ENCODE data around the gene EYS. TPM values are rescaled to one million over a fixed set of nuclear protein-coding genes. Genes with fewer than 3 reads are reported as not detected.
A peak's percentile ranks its signal among the peaks of the same experiment; 100 is the strongest.

EYS gene
- total and polyA plus RNA-seq, 2 of the 13 experiments (the other 11 are each of a cell fraction or from before 2014, with no cell fraction given), result 0.04 to 0.07 TPM

DNA sequence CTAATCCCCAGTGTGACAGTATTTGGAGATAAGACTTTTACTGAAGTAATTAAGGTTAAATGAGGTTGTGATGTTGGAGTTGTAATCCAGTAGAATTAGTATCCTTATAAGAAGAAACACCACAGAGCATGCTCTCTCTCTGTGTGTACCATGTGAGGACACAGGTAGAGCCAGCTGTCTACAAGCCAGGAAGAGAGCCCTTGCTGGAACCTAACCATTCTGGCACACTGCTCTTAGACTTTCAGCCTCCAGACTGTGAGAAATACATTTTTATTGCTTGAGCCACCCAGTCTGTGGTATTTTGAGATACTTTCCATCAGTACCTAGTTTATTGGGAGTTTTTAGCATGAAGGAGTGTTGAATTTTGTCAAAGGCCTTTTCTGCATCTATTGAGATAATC, 1961.2 kb downstream of the EYS start:
- Histone ChIP-seq H2AFZ (ENCODE audit: low read length) (no peak overlapping the region), H3K79me2 (ENCODE audit: insufficient read depth, low read length) (no peaks in the 10 kb centered on the region), H3K9ac (ENCODE audit: insufficient read depth, low read depth, low read length) (no peak overlapping the region), H3K27ac (ENCODE audit: extremely low read length, insufficient read depth, low read length) (no peak overlapping the region), H3K4me1 (ENCODE audit: insufficient read depth, low read length) (peaks cover 16% of the 10 kb centered on the region), H4K20me1 (ENCODE audit: insufficient read depth, low read length) (no peaks in the 10 kb centered on the region), H3K4me3 (replicated peaks in 1 of 3; ENCODE audit: insufficient read depth in 1 of 3, low read depth in 2 of 3, low read length in 3 of 3) (no peak overlapping the region), H3K4me2 (ENCODE audit: low read depth, low read length) (no peak overlapping the region), H3K9me3 (ENCODE audit: low read length) (no peaks in the 10 kb centered on the region), H3K27me3 (ENCODE audit: control insufficient read depth in 1 of 2, insufficient read depth in 2 of 2, low read length in 2 of 2) (no peaks in the 10 kb centered on the region), H3K36me3 (replicated peaks in 1 of 2; ENCODE audit: control insufficient read depth in 1 of 2, insufficient read depth in 2 of 2, low read length in 2 of 2) (no peaks in the 10 kb centered on the region)
- POLR2A ChIA-PET, result no interaction called here
- DNase-seq (ENCODE audit: low spot score) (no peak), ATAC-seq (no peak), FAIRE-seq (no peak)
- in situ Hi-C loops (cut with HindIII; ENCODE audit: extremely low pct_ligation_motif_present, low pct_unique_long_range_greater_than_20kb), result no loop called here
- TF ChIP-seq, protein P1, sequence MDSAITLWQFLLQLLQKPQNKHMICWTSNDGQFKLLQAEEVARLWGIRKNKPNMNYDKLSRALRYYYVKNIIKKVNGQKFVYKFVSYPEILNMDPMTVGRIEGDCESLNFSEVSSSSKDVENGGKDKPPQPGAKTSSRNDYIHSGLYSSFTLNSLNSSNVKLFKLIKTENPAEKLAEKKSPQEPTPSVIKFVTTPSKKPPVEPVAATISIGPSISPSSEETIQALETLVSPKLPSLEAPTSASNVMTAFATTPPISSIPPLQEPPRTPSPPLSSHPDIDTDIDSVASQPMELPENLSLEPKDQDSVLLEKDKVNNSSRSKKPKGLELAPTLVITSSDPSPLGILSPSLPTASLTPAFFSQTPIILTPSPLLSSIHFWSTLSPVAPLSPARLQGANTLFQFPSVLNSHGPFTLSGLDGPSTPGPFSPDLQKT (CRISPR knock-in tag; IDR thresholded peaks at IDR 0.05; ENCODE audit: borderline replicate concordance), result no peak
- TF ChIP-seq JUNB (CRISPR knock-in tag; IDR thresholded peaks at IDR 0.05; ENCODE audit: borderline replicate concordance), result no peak
- TF ChIP-seq ATF7 (IDR thresholded peaks at IDR 0.05), result no peak
- no peak for TF ChIP-seq ATF7 (CRISPR knock-in tag; IDR thresholded peaks at IDR 0.05)
- TF ChIP-seq CEBPB (IDR thresholded peaks at IDR 0.05; ENCODE audit: borderline replicate concordance, low read depth, low read length), result no peak
- TF ChIP-seq MTF2 (CRISPR knock-in tag; IDR thresholded peaks at IDR 0.05; ENCODE audit: borderline replicate concordance), result no peak
- TF ChIP-seq, protein P2, sequence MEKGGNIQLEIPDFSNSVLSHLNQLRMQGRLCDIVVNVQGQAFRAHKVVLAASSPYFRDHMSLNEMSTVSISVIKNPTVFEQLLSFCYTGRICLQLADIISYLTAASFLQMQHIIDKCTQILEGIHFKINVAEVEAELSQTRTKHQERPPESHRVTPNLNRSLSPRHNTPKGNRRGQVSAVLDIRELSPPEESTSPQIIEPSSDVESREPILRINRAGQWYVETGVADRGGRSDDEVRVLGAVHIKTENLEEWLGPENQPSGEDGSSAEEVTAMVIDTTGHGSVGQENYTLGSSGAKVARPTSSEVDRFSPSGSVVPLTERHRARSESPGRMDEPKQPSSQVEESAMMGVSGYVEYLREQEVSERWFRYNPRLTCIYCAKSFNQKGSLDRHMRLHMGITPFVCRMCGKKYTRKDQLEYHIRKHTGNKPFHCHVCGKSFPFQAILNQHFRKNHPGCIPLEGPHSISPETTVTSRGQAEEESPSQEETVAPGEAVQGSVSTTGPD (CRISPR knock-in tag; IDR thresholded peaks at IDR 0.05), result no peak
- BruUV-seq (replicated peaks), result no TSS peak
- CTCF ChIA-PET (ENCODE audit: low intra/inter-chr PET ratio, low total read pairs), result no interaction called here
- intact Hi-C loops (cut with micrococcal nuclease; ENCODE audit: unreplicated experiment), result no loop called here

DNA sequence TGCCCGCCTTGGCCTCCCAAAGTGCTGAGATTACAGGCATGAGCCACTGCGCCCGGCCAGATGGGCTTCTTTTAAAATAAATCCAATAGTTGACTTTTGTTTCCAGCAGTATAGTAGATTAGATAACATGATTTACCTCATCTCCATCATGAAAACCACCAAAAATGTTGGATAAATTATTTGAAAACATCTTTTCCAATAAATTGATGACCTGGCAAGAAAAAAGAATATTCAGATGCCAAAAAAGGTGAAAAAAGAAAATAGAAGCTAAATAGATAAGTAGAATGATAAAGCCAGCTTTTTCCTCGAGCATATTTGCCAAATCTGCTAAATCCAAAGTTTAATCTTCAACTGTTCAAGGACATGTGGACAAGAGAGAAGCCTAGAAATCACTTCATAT, 1962.2 kb downstream of the EYS start:
- TF ChIP-seq MAFK (conservative IDR thresholded peaks at IDR 0.05 in 1 of 2, IDR thresholded peaks at IDR 0.05 in 1 of 2; ENCODE audit: low read length in 2 of 2), result peak; percentile 85 to 90
- TF ChIP-seq, protein P3, sequence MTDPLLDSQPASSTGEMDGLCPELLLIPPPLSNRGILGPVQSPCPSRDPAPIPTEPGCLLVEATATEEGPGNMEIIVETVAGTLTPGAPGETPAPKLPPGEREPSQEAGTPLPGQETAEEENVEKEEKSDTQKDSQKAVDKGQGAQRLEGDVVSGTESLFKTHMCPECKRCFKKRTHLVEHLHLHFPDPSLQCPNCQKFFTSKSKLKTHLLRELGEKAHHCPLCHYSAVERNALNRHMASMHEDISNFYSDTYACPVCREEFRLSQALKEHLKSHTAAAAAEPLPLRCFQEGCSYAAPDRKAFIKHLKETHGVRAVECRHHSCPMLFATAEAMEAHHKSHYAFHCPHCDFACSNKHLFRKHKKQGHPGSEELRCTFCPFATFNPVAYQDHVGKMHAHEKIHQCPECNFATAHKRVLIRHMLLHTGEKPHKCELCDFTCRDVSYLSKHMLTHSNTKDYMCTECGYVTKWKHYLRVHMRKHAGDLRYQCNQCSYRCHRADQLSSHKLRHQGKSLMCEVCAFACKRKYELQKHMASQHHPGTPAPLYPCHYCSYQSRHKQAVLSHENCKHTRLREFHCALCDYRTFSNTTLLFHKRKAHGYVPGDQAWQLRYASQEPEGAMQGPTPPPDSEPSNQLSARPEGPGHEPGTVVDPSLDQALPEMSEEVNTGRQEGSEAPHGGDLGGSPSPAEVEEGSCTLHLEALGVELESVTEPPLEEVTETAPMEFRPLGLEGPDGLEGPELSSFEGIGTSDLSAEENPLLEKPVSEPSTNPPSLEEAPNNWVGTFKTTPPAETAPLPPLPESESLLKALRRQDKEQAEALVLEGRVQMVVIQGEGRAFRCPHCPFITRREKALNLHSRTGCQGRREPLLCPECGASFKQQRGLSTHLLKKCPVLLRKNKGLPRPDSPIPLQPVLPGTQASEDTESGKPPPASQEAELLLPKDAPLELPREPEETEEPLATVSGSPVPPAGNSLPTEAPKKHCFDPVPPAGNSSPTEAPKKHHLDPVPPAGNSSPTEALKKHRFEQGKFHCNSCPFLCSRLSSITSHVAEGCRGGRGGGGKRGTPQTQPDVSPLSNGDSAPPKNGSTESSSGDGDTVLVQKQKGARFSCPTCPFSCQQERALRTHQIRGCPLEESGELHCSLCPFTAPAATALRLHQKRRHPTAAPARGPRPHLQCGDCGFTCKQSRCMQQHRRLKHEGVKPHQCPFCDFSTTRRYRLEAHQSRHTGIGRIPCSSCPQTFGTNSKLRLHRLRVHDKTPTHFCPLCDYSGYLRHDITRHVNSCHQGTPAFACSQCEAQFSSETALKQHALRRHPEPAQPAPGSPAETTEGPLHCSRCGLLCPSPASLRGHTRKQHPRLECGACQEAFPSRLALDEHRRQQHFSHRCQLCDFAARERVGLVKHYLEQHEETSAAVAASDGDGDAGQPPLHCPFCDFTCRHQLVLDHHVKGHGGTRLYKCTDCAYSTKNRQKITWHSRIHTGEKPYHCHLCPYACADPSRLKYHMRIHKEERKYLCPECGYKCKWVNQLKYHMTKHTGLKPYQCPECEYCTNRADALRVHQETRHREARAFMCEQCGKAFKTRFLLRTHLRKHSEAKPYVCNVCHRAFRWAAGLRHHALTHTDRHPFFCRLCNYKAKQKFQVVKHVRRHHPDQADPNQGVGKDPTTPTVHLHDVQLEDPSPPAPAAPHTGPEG (CRISPR knock-in tag; IDR thresholded peaks at IDR 0.05), result no peak
- peak; percentile 82 for TF ChIP-seq MAFF (IDR thresholded peaks at IDR 0.05; ENCODE audit: low read depth, low read length)
- H3K4me3 ChIP-seq (replicated peaks in 1 of 3; ENCODE audit: insufficient read depth in 1 of 3, low read depth in 2 of 3, low read length in 3 of 3), result no peak overlapping the region
- no peak overlapping the region for H3K27ac ChIP-seq (ENCODE audit: extremely low read length, insufficient read depth, low read length)
- H3K79me2 ChIP-seq (ENCODE audit: insufficient read depth, low read length), result no peaks in the 10 kb centered on the region
- H3K4me1 ChIP-seq (ENCODE audit: insufficient read depth, low read length), result peaks cover 16% of the 10 kb centered on the region
- H3K4me2 ChIP-seq (ENCODE audit: low read depth, low read length), result no peak overlapping the region
- H3K27me3 ChIP-seq (ENCODE audit: control insufficient read depth in 1 of 2, insufficient read depth in 2 of 2, low read length in 2 of 2), result no peaks in the 10 kb centered on the region
- H4K20me1 ChIP-seq (ENCODE audit: insufficient read depth, low read length), result no peaks in the 10 kb centered on the region
- no TSS peak for BruUV-seq (replicated peaks)
- WGBS (ENCODE audit: low lambda C conversion rate), result 71% methylated on average over 4 of the region's 4 CpGs
- POLR2A ChIA-PET, result no interaction called here
- H3K9ac ChIP-seq (ENCODE audit: insufficient read depth, low read depth, low read length), result no peak overlapping the region
- FAIRE-seq (no peak), DNase-seq (ENCODE audit: low spot score) (no peak), ATAC-seq (no peak)
- H2AFZ ChIP-seq (ENCODE audit: low read length), result no peak overlapping the region
- in situ Hi-C loops (cut with HindIII; ENCODE audit: extremely low pct_ligation_motif_present, low pct_unique_long_range_greater_than_20kb), result no loop called here
- intact Hi-C loops (cut with micrococcal nuclease; ENCODE audit: unreplicated experiment), result no loop called here
- H3K9me3 ChIP-seq (ENCODE audit: low read length), result no peaks in the 10 kb centered on the region
- CTCF ChIA-PET (ENCODE audit: low intra/inter-chr PET ratio, low total read pairs), result no interaction called here
- H3K36me3 ChIP-seq (replicated peaks in 1 of 2; ENCODE audit: control insufficient read depth in 1 of 2, insufficient read depth in 2 of 2, low read length in 2 of 2), result no peaks in the 10 kb centered on the region

All from HepG2 (cell line).